ENCODE results near the gene FXYD4. TPM values are rescaled to one million over a fixed set of nuclear protein-coding genes. Genes with fewer than 3 reads are reported as not detected.
A peak's percentile ranks its signal among the peaks of the same experiment; 100 is the strongest.
"Not testable (repeated sequence)": the region's sequence is repeated elsewhere in the genome, so short reads cannot be mapped to it uniquely, and the experiment has no call there.

FXYD4 gene, protein sequence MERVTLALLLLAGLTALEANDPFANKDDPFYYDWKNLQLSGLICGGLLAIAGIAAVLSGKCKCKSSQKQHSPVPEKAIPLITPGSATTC
- total RNA-seq = not detected

DNA sequence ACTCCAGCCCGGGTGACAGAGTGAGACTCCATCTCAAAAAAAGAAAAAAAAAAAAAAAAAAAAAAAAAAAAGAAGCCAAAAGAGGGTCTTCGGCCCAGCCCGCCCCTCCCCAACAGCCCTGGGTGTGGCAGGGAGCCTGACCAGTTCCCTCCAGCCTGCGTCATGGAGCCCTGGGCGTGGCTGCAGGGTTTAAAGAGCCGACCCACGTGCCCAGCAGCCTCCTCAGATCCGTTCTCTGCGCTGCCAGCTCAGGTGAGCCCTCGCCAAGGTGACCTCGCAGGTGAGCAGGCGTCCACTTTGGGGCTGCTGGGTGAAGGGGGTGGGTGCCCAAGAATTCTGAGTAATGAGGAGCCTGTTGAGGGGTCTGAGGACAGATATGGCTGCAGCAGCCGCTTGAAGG lies at the start of gene FXYD4:
TSS of gene FXYD4 (plus strand) at position 219 of the 400 bp plus-strand sequence. CDS start 2,111 bp downstream, outside the sequence.
- DNase-seq = no peak

- DNase-seq = no peak
Measured at GRCh38 chr10:43322331-43322730, 49.1 kb upstream of the FXYD4 start.

DNA sequence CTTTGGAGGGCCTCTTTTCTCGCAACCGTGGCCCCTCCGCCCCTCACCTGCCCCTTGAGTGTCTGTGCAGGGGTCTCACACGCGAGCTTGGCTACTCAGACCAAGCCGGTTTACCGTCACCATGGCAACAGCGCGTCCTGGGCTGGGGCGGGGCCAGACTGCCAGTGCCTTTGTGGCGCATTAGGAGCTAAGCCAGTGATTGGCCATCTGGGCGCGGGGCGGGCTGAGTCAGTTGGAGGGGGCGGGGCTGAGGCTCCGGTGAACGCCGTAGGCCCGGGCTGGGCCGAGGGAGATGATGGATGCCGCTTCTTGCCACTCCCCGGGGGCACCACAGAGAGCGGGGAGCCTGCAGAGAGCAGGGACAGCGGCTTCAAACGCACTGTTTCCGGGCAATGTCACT lies 48.7 kb upstream of the FXYD4 start:
- DNase-seq = peak; percentile 63

DNA sequence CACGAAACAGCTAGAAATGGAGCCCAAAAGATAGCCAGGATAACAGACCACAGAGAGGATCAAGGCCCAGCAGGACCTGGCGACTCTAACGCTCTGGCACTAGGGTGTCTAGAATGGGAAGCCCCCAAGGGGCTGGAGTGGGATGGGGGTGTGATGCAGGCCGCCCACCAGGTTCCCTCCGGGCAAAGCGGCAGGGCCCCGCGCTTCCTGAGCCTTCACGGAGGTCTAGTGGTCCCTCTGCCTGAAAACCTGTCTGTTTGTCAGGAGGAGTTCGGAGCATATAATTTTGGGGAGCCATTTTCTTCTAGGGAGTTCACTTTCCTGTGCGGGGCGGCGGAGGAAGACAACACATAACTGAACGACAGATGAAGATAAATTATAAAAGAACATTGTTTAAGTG lies 48.2 kb upstream of the FXYD4 start:
- no peak for DNase-seq

- no peak for DNase-seq
Measured at GRCh38 chr10:43324876-43325275, 46.6 kb upstream of the FXYD4 start.

DNA sequence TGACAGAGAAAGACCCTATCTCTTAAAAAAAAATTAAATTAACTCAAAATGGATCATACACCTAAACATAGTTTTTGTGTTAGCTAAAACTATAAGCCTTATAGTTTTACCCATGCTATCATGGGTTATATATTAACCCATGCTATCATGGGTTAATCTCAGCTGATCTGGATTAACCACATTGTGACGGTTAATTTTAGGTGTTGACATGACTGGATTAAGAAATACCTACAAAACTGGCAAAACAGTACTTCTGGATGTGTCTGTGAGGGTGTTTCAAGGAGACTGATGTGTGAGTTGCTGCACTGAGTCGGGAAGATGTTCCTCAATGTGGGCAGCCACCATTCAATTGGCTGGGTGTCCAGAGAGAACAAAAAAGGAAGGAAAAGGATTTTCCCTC lies 44.3 kb upstream of the FXYD4 start:
- no peak for DNase-seq

DNA sequence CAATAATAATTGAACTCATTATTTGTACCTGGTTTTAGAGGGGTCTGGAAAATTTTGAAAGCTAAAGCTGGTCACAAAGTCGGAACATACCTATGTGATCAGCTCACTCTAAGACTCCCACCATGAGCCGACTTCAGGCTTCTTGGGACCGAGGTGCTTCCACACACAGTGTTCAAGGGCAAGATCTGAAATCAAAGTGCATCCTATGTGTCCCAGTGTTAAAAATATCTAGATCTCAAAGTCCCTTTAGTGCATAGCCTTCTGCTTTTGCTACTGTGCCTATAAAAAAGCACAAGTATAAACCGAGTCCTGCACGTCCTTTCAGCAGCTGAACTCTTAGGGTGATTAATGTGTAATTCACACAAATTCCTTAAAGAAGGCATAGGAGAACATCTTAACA lies 43.5 kb upstream of the FXYD4 start:
- DNase-seq = no peak

DNA sequence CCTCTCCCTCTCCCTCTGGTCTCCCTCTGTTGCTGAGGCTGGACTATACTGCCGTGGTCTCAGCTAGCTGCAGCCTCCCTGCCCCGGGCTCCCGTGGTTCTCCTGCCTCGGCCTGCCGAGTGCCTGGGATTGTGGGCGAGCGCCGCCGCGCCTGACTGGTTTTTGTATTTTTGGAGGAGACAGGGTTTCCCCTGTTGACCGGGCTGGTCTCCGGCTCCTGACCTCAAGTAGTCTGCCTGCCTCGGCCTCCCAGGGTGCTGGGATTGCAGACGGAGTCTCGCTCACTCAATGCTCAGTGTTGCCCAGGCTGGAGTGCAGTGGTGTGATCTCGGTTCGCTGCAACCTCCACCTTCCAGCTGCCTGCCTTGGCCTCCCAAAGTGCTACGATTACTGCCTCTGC lies 42.6 kb upstream of the FXYD4 start:
- not testable (repeated sequence) for DNase-seq

- DNase-seq = not testable (repeated sequence)
Measured at GRCh38 chr10:43329246-43329885, 42.1 kb upstream of the FXYD4 start.

GRCh38 chr10:43330049-43330823 lies 41.2 kb upstream of the FXYD4 start:
- not testable (repeated sequence) for DNase-seq

- DNase-seq = not testable (repeated sequence)
Measured at GRCh38 chr10:43330824-43331127, 40.7 kb upstream of the FXYD4 start.

- DNase-seq = no peak
Measured at GRCh38 chr10:43333653-43334052, 37.8 kb upstream of the FXYD4 start.

DNA sequence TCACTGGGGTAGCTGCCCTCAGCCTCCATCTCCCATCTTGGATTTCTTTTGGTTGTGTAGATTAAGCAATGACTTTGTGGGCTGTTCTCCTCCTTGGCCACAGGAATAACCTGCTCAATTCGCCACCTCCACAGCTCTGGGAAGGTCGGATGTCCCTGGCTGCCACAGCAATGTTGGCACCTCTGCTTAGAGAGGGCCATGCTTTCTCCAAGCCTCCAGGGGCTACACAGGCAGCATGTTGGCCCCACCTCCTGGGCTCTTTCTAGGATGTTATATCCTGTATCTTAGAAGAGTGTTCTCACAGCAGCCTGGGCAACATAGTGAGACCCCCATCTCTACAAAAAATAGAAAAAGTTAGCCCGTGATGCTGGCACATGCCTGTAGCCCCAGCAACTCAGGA lies 35.4 kb upstream of the FXYD4 start:
- no peak for DNase-seq

GRCh38 chr10:43336641-43337318 lies 34.7 kb upstream of the FXYD4 start:
- no peak for DNase-seq

DNA sequence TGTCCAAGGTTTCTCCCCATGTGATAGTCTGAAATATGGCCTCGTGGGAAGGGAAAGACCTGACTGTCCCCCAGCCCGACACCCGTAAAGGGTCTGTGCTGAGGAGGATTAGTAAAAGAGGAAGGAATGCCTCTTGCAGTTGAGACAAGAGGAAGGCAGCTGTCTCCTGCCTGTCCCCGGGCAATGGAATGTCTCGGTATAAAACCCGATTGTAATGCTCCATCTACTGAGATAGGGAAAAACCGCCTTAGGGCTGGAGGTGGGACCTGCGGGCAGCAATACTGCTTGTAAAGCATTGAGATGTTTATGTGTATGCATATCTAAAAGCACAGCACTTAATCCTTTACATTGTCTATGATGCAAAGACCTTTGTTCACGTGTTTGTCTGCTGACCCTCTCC lies 33.9 kb upstream of the FXYD4 start:
- not testable (repeated sequence) for DNase-seq

DNA sequence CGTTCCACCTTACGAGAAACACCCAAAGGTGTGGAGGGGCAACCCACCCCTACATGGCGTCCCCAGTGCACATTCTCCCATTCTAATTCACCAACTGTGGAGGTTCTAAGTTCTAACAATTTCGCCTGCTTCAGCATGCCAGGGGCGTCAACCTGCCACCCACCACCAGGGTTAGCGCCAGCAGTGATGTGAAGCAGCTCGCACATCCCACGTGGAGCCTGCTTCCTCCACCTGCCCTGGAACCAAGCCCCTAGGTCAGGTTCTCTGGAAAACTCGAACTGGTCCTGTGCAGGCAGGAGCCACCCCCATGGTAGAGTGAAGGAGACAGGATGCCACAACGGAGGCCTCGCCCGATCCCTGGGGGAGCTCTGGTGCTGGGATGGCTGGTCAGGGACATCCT lies 33.3 kb upstream of the FXYD4 start:
- DNase-seq = no peak

DNA sequence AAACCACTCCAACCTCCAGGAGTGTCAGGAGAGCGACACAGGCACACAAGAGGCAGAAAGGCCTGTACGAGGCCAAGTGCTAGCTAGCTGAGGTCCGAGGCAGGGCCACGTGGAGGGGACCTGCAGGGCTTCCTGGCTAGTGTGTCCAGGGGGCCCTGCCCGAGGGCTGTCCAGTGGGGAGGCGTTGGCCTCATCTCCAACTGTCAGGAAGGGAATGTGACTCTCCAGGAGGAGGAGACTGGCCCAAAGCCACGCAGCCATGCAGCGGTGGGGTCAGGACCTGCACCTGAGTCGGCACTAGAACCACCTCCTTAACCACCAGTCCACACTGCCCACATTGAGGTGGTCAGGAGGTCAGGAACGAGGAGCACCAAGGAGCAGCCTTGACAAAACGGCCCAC lies 32.3 kb upstream of the FXYD4 start:
- DNase-seq = no peak

- DNase-seq = no peak
Measured at GRCh38 chr10:43340101-43340500, 31.3 kb upstream of the FXYD4 start.

DNA sequence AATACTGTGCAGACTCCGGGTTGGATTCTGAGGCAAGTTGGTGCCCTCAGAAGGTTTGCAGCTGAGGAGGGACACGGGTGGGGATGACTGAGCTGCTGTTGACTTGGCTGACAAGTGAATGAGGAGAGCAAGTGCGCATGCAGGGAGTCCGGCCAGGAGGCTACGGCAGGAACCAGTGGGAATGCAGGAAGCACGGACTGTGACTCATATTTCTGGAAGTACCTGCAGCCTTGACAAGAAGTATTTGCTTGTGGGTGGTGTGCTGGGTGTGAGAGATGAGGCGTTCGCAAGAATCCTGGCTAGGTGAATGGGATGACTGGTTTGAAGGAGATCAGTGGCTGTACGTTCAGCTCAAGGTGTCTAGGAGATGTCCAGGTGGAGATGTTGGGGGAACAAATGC lies 30.8 kb upstream of the FXYD4 start:
- DNase-seq = no peak

DNA sequence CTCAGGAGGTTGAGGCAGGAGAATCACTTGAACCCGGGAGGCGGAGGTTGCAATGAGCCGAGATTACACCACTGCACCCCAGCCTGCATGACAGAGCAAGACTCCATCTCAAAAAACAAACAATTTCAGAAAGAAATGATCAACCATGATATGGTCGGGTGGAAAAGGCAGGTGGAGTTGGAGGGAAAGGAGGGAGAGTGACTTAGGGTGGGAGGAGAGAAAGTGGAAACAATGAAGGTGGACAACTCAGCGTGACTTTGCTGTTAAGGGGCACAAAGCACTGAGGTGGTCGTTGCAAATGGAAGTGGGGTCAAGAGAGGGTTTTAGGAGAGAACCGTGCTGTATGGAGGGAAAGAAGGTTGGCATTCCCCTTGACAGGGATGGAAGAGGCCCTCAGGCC lies 30.0 kb upstream of the FXYD4 start:
- no peak for DNase-seq

GRCh38 chr10:43342279-43343125 lies 28.9 kb upstream of the FXYD4 start:
- no peak for DNase-seq

DNA sequence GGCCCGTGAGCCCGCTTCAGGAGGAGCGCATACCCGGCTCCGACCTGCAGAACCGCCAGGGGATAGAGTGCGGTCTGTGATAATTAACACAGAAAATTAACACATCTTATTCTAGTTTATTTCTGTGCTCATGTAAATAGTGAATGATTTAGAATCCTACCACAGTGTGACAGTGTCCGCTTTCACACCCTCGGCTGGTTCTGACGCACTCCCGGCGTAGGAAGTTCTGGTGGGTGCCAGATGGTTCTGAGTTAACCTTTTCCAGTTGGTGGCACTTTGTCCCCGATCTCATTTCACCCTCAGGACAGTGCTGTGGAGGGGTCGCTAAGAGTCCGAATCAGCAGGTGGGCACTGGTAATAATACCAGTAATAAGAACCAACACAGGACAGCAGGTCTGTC lies 28.3 kb upstream of the FXYD4 start:
- DNase-seq = no peak

DNA sequence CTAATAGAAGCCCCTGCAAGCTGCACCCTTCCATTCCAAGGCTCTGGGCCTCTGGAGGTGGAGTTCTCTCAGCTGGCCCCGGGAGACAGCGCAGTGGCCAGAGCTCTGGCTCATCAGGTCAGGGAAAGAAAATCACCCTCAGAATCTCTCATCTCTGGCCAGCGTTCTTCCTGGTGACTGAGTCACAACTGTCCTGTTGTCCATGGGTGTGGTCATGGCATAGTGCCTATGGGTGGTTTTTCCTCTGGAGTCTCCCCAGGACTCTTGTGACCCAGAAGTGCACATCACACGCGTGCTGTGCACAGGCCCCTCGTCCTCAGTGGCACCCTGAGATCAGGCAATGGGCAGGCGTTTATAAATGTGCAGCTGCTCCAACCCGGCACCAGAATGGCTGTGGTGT lies 27.4 kb upstream of the FXYD4 start:
- no peak for DNase-seq

Data from skin of body (tissue), 2 donors.